Gastroesophageal sphincter (tissue), 4 donors: ENCODE measurements around the gene SUSD6. TPM values are rescaled to one million over a fixed set of nuclear protein-coding genes. Genes with fewer than 3 reads are reported as not detected.

Experiments used
- ATAC-seq: fragments of 150-250 bp; one replicate; pipeline ENCODE4 v1.9.1; 2016; ENCODE audit warnings: mild to moderate bottlenecking, moderate library complexity
- H3K27ac ChIP-seq, 4 donors: fragments of 200-600 bp; sonication (generic) in 3 of 4; 1 replicate in 3 of 4; 2 replicates in 1 of 4; pipeline ENCODE4 v1.5.1; 2016 to 2019
- H3K27me3 ChIP-seq: fragments of 200-600 bp; sonication (generic); one replicate; pipeline ENCODE4 v1.5.1; 2019
- H3K36me3 ChIP-seq, 2 donors: fragments of 200-600 bp; sonication (generic); one replicate each; pipeline ENCODE4 v1.5.1; 2019; ENCODE audit warnings: control low read depth in 1 of 2
- H3K4me1 ChIP-seq, 3 donors: fragments of 200-600 bp; sonication (generic); 1 replicate in 2 of 3; 2 replicates in 1 of 3; pipeline ENCODE4 v1.5.1; 2016 to 2019; ENCODE audit warnings: control low read depth in 2 of 3
- H3K4me3 ChIP-seq, 2 donors: fragments of 200-600 bp; sonication (generic); one replicate each; pipeline ENCODE4 v1.5.1; 2019; ENCODE audit warnings: mild to moderate bottlenecking in 1 of 2, moderate library complexity in 1 of 2
- H3K9me3 ChIP-seq, 3 donors: fragments of 200-600 bp; sonication (generic); one replicate each; pipeline ENCODE4 v1.5.1; 2017 to 2019; ENCODE audit warnings: control low read depth in 2 of 3
- EP300 ChIP-seq: sonication (generic); formaldehyde crosslinking; IDR thresholded peaks from one replicate; pipeline ENCODE4 v1.6.1; 2017; ENCODE audit warnings: antibody characterized with exemption, mild to moderate bottlenecking
- POLR2A ChIP-seq, 2 donors: fragments of 450-650 bp; IDR thresholded peaks; one replicate each; pipeline ENCODE4 v1.6.1; 2017; ENCODE audit warnings: antibody characterized with exemption in 2 of 2, mild to moderate bottlenecking in 2 of 2, moderate library complexity in 1 of 2
- POLR2AphosphoS5 ChIP-seq: sonication (generic); formaldehyde crosslinking; IDR thresholded peaks from one replicate; pipeline ENCODE4 v1.6.1; 2017; ENCODE audit warnings: antibody characterized with exemption
- WGBS, 2 donors: methylation state at CpG; one replicate each; pipeline ENCODE4 v1.1.5; 2018; ENCODE audit warnings: low coverage in 1 of 2; 5-methylcytosine and 5-hydroxymethylcytosine counted together
- total RNA-seq, 4 donors: library from RNA; depleted of rRNA; stranded (reverse); fragments of >200 nt; gene quantifications; one replicate each; pipeline ENCODE4 v1.1.0, GENCODE V29; 2016
- TF ChIP-seq, protein P1 (sequence below), 4 experiments: fragments of 200-600 bp in 2 of 4; fragments of 450-650 bp in 2 of 4; sonication (generic) in 1 of 4; IDR thresholded peaks; one replicate each; pipeline ENCODE4 v1.5.1; 2017 to 2019; ENCODE audit warnings: antibody characterized with exemption in 4 of 4, mild to moderate bottlenecking in 2 of 4, moderate library complexity in 2 of 4

Gene SUSD6
- total RNA-seq, 4 donors from 2014 or later: 24.4 to 40.6 (median 38.5) TPM

DNA sequence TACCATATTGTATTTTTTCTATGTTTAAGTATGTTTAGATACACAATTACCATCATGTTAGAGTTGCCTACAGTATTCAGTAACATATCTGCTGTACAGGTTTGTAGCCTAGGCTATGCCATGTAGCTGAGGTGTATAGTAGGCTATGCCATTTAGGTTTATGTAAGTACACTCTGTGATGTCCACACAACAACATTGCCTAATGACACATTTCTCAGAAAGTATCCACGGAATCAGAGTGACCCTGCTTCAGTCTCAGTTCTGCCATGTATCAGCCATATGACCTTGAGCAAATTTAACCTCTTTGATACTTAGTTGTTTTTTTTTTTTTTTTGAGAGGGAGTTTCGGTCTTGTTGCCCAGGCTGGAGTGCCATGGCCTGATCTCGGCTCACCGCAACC is 12.7 kb downstream of the SUSD6 start:
- Histone ChIP-seq H3K36me3 (no peaks in the 10 kb centered on the region), H3K4me1 (peaks cover 12 to 97% (median 41%) of the 10 kb centered on the region in 3 donors), H3K9me3 (no peaks in the 10 kb centered on the region), H3K27me3 (no peaks in the 10 kb centered on the region), H3K4me3 (no peak overlapping the region), H3K27ac (no peak overlapping the region)
- WGBS, 2 donors: 89 to 90% methylated on average over 1 to 4 of the region's 4 CpGs
- no peak for ATAC-seq
- no peak for TF ChIP-seq POLR2AphosphoS5
- no peak for TF ChIP-seq POLR2A (IDR thresholded peaks at IDR 0.05)
- TF ChIP-seq, protein P1, sequence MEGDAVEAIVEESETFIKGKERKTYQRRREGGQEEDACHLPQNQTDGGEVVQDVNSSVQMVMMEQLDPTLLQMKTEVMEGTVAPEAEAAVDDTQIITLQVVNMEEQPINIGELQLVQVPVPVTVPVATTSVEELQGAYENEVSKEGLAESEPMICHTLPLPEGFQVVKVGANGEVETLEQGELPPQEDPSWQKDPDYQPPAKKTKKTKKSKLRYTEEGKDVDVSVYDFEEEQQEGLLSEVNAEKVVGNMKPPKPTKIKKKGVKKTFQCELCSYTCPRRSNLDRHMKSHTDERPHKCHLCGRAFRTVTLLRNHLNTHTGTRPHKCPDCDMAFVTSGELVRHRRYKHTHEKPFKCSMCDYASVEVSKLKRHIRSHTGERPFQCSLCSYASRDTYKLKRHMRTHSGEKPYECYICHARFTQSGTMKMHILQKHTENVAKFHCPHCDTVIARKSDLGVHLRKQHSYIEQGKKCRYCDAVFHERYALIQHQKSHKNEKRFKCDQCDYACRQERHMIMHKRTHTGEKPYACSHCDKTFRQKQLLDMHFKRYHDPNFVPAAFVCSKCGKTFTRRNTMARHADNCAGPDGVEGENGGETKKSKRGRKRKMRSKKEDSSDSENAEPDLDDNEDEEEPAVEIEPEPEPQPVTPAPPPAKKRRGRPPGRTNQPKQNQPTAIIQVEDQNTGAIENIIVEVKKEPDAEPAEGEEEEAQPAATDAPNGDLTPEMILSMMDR (IDR thresholded peaks at IDR 0.05): no peak
- TF ChIP-seq EP300: no peak

DNA sequence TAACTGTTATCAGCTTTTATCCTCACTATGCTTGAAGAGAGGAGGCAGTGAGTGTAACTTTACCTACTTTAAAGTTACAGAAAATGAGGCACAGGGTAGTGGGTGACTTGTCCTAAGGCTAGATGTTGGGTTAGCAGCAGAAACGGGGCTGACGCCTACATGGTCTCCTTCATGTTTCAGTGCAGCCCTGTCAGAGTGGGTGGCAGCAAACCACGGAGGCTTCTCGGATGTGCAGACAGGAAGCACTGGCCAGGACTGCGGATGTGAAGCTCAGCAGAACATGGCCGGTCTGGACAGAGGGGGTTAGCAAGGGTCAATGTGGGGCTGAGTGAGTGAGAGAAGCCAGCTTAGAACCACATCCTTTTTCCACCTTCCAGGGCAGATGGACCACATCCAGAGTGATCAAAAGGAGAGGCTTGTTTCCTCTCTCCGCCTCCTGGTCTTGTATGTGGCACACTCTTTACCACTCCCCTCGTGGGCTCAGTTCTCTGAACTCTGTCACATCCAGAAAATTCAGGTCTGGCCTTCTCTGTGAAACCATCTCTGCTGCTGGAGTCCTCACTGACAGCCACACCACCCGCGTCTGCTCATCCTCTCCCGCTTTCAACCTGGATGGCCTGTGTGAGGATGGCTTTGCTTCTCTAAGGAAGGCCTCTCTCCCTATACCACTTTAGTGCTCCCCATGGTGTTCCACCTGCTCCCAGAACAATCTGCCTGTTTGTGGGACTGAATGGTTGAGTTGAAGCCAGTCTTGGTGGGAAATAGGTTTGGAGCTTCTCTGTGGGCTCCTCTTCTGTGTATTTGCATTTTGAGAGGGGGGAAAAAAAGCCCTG is 14.1 kb downstream of the SUSD6 start:
- Histone ChIP-seq H3K4me1 (peaks cover 5 to 97% (median 39%) of the 10 kb centered on the region in 3 donors), H3K27ac (peak overlapping the region in 3 of 4 donors; percentile 15 to 44 (median 40)), H3K27me3 (no peaks in the 10 kb centered on the region), H3K36me3 (no peaks in the 10 kb centered on the region), H3K4me3 (no peak overlapping the region), H3K9me3 (no peaks in the 10 kb centered on the region)
- WGBS, 2 donors: 43 to 51% methylated on average over 7 to 11 of the region's 11 CpGs
- TF ChIP-seq POLR2AphosphoS5 (peak; percentile 38), EP300 (no peak)
- TF ChIP-seq, protein P1 (IDR thresholded peaks at IDR 0.05): no peak
- peak; percentile 83 for ATAC-seq

DNA sequence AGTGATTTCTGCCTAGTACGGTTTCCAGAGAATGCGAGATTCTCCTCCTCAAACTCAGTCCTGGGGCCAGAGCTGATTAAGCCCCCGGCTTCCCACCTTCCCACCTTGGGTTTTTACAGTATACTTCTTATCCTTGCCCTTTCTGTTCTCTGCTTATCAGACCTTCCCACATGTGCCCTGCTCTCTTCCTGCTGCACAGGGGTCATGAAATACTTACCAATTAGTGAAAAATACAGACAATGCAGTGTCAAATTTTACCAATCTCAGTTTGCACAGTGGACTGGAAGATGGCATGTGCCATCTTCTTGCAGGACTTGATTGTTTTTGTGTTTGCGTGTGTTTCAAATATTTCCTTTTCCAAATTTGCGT is 14.7 kb downstream of the SUSD6 start:
- Histone ChIP-seq H3K4me1 (peaks cover 0 to 97% (median 39%) of the 10 kb centered on the region in 3 donors), H3K9me3 (no peaks in the 10 kb centered on the region), H3K27me3 (no peaks in the 10 kb centered on the region), H3K4me3 (no peak overlapping the region), H3K36me3 (no peaks in the 10 kb centered on the region), H3K27ac (peak overlapping the region in 2 of 4 donors; percentile 15 to 40)
- no peak for ATAC-seq
- TF ChIP-seq POLR2A (IDR thresholded peaks at IDR 0.05) (no peak), EP300 (no peak), POLR2AphosphoS5 (no peak)
- TF ChIP-seq, protein P1 (IDR thresholded peaks at IDR 0.05): no peak
- WGBS, 2 donors: 86 to 88% methylated on average over 3 to 5 of the region's 5 CpGs

DNA sequence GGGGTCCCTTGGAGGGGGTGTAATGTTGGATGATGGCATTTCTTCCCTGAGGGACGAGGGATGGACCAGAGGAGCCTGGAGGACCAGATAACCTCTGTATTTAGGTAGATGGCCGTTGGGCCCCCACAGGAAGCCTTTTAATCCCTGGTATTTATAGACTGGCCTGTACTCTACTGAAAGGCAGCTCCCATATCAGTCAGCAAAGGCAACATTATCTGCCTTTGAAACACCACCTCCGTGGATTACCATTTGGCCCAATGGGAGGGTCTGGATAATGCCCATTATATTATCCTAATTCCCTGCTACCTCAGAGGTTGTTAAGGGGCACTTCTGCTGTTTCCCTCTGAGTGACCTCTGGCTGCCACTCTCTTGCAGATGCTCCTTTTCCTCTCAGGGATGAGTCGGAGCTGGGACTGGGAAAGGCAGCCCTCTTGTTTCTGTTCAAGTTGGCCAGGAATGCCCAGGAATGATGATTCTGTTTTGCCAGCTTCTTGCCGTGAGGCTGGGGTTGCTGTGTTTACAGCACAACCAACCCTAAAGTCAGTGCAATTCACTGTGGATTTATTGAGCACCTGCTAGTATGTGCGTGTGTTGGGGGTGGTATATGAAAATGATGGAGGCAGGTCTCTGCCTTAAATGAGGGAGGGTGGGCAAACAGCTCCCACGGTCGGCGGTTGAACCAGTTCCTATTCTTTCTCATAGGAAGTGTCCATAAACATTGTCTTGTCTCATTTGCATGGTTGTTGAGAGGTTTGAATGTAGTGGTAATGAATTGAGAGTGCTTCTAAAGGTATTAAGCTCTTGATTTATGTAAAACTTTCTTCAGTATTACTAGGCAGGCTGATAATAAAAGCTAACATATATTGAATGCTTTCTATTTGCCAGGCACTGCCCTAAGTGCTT is 18.1 kb downstream of the SUSD6 start:
- ATAC-seq: no peak
- WGBS, 2 donors: 59 to 77% methylated on average over 4 to 7 of the region's 9 CpGs
- Histone ChIP-seq H3K27me3 (no peaks in the 10 kb centered on the region), H3K9me3 (no peaks in the 10 kb centered on the region), H3K36me3 (no peaks in the 10 kb centered on the region), H3K27ac (peak overlapping the region in 1 of 4 donors; percentile 9), H3K4me3 (no peak overlapping the region), H3K4me1 (peaks cover 19 to 97% (median 50%) of the 10 kb centered on the region in 3 donors)
- TF ChIP-seq, protein P1 (IDR thresholded peaks at IDR 0.05): no peak
- TF ChIP-seq POLR2A (IDR thresholded peaks at IDR 0.05) (no peak), POLR2AphosphoS5 (no peak), EP300 (no peak)
